Erythroblast (primary cell): Measurements from ENCODE around the gene CORO2A.

Experiments
- GATA1 ChIP-seq: IDR thresholded peaks from 2 replicates; pipeline ENCODE4 v1.6.1; 2011; ENCODE audit warnings: low read depth, mild to moderate bottlenecking, control low read depth, low read length, moderate library complexity
- POLR2A ChIP-seq: IDR thresholded peaks from 2 replicates; pipeline ENCODE4 v1.6.1; 2011; ENCODE audit warnings: mild to moderate bottlenecking, low read length

GRCh38 chr9:98104445-98104881 lies 88.0 kb downstream of the CORO2A start:
- TF ChIP-seq POLR2A (no peak), GATA1 (no peak)
